Glutamatergic neuron (in vitro differentiated cells): ENCODE measurements around the gene RAB3C. TPM values are rescaled to one million over a fixed set of nuclear protein-coding genes. Genes with fewer than 3 reads are reported as not detected.

Source experiments
- DNase-seq: peaks from one replicate; pipeline ENCODE4 v3.0.0; 2022
- H3K27ac Mint-ChIP-seq: one replicate; pipeline ENCODE4 v1.8.0; 2020; ENCODE audit warnings: mild to moderate bottlenecking, mixed read lengths, inconsistent platforms; ENCODE audit not compliant: unreplicated experiment
- H3K27me3 Mint-ChIP-seq: one replicate; pipeline ENCODE4 v1.8.0; 2020; ENCODE audit warnings: mild to moderate bottlenecking, moderate library complexity, mixed read lengths, inconsistent platforms; ENCODE audit not compliant: unreplicated experiment
- H3K36me3 Mint-ChIP-seq: one replicate; pipeline ENCODE4 v1.8.0; 2020; ENCODE audit warnings: mild to moderate bottlenecking, mixed read lengths, inconsistent platforms; ENCODE audit not compliant: unreplicated experiment
- H3K4me1 Mint-ChIP-seq: one replicate; pipeline ENCODE4 v1.8.0; 2020; ENCODE audit warnings: mild to moderate bottlenecking, low read depth, mixed read lengths, inconsistent platforms; ENCODE audit not compliant: unreplicated experiment
- H3K4me3 Mint-ChIP-seq: one replicate; pipeline ENCODE4 v1.8.0; 2020; ENCODE audit warnings: mild to moderate bottlenecking, mixed read lengths, inconsistent platforms; ENCODE audit not compliant: unreplicated experiment
- H3K9me3 Mint-ChIP-seq: one replicate; pipeline ENCODE4 v1.8.0; 2020; ENCODE audit warnings: mild to moderate bottlenecking, moderate library complexity, mixed read lengths, inconsistent platforms; ENCODE audit not compliant: unreplicated experiment
- CTCF ChIP-seq: fragments of 200-600 bp; sonication (generic); IDR thresholded peaks from one replicate; pipeline ENCODE4 v1.5.0; 2021; ENCODE audit not compliant: partially characterized antibody, unreplicated experiment
- total RNA-seq: library from RNA; stranded (reverse); fragmentation: NEBNext Ultra II Directional; extraction: Animal tissue kit (Norgen Biotek cat#: 25700); gene quantifications from one replicate; pipeline ENCODE4 v1.2.1, GENCODE V29; 2021; ENCODE audit not compliant: unreplicated experiment

Gene RAB3C
- total RNA-seq, 1 donor from 2014 or later = 36.2 TPM

GRCh38 chr5:58629271-58630159 is 46.6 kb downstream of the RAB3C start:
- no peak overlapping the region for H3K27ac Mint-ChIP-seq
- H3K27me3 Mint-ChIP-seq = no peaks in the 10 kb centered on the region
- H3K4me3 Mint-ChIP-seq = no peak overlapping the region

GRCh38 chr5:58631895-58632294 is 49.0 kb downstream of the RAB3C start:
- no peaks in the 10 kb centered on the region for H3K27me3 Mint-ChIP-seq
- H3K9me3 Mint-ChIP-seq = no peaks in the 10 kb centered on the region

More at GRCh38 chr5:58629271-58630159, 46.6 kb downstream of the RAB3C start:
- DNase-seq = no peak
- H3K36me3 Mint-ChIP-seq = no peaks in the 10 kb centered on the region
- H3K9me3 Mint-ChIP-seq = no peaks in the 10 kb centered on the region
- H3K4me1 Mint-ChIP-seq = no peaks in the 10 kb centered on the region
- TF ChIP-seq CTCF = no peak

GRCh38 chr5:58635416-58635815 is 52.5 kb downstream of the RAB3C start:
- Mint-ChIP-seq H3K27ac (no peak overlapping the region), H3K4me1 (no peaks in the 10 kb centered on the region), H3K4me3 (no peak overlapping the region), H3K36me3 (no peaks in the 10 kb centered on the region), H3K27me3 (no peaks in the 10 kb centered on the region), H3K9me3 (no peaks in the 10 kb centered on the region)
- no peak for DNase-seq
- TF ChIP-seq CTCF = no peak

More at GRCh38 chr5:58631895-58632294, 49.0 kb downstream of the RAB3C start:
- no peak for DNase-seq
- Mint-ChIP-seq H3K4me3 (no peak overlapping the region), H3K36me3 (no peaks in the 10 kb centered on the region), H3K4me1 (no peaks in the 10 kb centered on the region), H3K27ac (no peak overlapping the region)
- TF ChIP-seq CTCF = no peak

- H3K36me3 Mint-ChIP-seq = no peaks in the 10 kb centered on the region
- H3K27ac Mint-ChIP-seq = no peak overlapping the region
- DNase-seq = no peak
- no peaks in the 10 kb centered on the region for H3K9me3 Mint-ChIP-seq
- no peak for TF ChIP-seq CTCF
- no peaks in the 10 kb centered on the region for H3K4me1 Mint-ChIP-seq
- no peaks in the 10 kb centered on the region for H3K27me3 Mint-ChIP-seq
- no peak overlapping the region for H3K4me3 Mint-ChIP-seq
These were observed 57.1 kb downstream of the RAB3C start for GRCh38 chr5:58640011-58640410.

- H3K27me3 Mint-ChIP-seq = no peaks in the 10 kb centered on the region
- TF ChIP-seq CTCF = no peak
- no peak overlapping the region for H3K4me3 Mint-ChIP-seq
- no peak for DNase-seq
- H3K36me3 Mint-ChIP-seq = no peaks in the 10 kb centered on the region
- H3K27ac Mint-ChIP-seq = no peak overlapping the region
- no peaks in the 10 kb centered on the region for H3K9me3 Mint-ChIP-seq
- no peaks in the 10 kb centered on the region for H3K4me1 Mint-ChIP-seq
These were observed 58.7 kb downstream of the RAB3C start for GRCh38 chr5:58641533-58641932.
